GM12864 (cell line): ENCODE results near the gene ZC3H12C.

ENCODE experiments used
- DNase-seq: peaks from one replicate; pipeline ENCODE4 v3.0.0-alpha.2; 2011; ENCODE audit warnings: low read depth
- H3K4me3 ChIP-seq: 2 replicates; pipeline ENCODE4 v1.5.1; 2011; ENCODE audit warnings: mild to moderate bottlenecking, low read depth, low read length, control low read depth
- TF ChIP-seq, protein P1 (sequence below): IDR thresholded peaks from 2 replicates; pipeline ENCODE4 v1.5.1; 2011; ENCODE audit warnings: low read depth, mild to moderate bottlenecking, moderate library complexity, low read length, control low read depth, inconsistent platforms; ENCODE audit errors: missing control alignments

The ZC3H12C gene

DNA sequence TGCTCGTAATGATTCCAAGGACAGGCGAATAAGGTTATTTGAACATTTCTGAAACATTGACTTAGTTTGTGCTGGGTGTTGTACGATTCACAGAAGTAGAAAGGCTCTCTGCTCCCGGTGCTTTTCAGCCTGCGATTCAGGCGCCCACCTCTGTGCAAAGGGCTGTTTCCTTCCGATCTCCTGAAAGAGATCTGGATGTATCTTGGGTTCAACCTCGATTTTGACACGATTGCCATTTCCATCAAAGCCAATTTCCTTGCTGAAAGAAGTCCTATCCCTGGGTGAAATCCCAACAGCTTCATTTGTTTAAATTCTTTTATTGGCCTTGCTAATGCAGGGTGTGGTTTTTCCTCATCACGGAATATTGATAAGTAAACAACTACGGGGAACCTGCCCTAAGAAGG, 1.1 kb upstream of the ZC3H12C start:
- TF ChIP-seq, protein P1, sequence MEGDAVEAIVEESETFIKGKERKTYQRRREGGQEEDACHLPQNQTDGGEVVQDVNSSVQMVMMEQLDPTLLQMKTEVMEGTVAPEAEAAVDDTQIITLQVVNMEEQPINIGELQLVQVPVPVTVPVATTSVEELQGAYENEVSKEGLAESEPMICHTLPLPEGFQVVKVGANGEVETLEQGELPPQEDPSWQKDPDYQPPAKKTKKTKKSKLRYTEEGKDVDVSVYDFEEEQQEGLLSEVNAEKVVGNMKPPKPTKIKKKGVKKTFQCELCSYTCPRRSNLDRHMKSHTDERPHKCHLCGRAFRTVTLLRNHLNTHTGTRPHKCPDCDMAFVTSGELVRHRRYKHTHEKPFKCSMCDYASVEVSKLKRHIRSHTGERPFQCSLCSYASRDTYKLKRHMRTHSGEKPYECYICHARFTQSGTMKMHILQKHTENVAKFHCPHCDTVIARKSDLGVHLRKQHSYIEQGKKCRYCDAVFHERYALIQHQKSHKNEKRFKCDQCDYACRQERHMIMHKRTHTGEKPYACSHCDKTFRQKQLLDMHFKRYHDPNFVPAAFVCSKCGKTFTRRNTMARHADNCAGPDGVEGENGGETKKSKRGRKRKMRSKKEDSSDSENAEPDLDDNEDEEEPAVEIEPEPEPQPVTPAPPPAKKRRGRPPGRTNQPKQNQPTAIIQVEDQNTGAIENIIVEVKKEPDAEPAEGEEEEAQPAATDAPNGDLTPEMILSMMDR = no peak
- H3K4me3 ChIP-seq = peak overlapping the region; percentile 98
- no peak for DNase-seq

DNA sequence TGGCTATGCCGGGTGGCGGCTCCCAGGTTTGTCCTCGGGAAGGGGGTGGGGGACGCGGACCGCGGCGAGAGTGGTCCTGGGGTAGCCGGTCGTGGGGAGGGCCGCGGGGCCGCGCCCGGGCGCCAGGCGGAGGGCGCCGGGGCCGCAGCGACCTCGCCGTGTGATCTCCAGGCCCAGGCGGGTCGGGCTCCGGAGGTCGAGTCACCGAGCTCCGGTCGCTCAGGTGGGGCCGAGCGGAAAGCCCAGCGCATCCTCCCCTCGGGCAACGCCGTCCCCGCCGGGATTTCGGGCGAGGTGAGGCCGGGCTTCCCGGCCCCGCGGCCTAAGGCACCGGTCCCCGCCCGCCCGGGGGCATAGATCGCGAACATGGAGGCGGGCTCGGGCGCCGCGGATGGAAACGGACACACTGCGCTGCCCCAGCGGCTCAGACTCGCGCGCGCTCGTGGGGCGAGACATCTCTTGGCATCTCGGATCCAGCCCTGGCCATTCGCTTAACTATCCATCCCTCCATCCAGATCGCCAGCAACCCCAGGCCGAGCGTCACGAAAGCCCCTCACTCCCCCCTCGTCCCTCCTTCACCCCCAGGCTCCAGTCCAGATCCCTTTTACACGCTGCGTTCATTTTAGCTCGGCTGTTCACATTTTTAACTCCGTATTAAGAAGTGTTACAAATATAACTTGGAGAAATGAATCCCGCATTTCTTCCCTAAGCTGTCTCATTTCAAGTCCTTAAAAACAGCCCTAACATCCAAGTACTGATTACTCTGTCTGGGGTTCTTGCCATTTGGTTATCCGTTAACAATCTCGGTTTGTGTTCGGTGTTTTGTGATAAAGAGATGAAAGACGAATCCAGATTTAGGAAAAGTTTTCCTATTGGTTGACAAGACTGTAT, 460 bp downstream of the ZC3H12C start:
- H3K4me3 ChIP-seq = peak overlapping the region; percentile 98
- DNase-seq = no peak
- TF ChIP-seq, protein P1 = no peak

DNA sequence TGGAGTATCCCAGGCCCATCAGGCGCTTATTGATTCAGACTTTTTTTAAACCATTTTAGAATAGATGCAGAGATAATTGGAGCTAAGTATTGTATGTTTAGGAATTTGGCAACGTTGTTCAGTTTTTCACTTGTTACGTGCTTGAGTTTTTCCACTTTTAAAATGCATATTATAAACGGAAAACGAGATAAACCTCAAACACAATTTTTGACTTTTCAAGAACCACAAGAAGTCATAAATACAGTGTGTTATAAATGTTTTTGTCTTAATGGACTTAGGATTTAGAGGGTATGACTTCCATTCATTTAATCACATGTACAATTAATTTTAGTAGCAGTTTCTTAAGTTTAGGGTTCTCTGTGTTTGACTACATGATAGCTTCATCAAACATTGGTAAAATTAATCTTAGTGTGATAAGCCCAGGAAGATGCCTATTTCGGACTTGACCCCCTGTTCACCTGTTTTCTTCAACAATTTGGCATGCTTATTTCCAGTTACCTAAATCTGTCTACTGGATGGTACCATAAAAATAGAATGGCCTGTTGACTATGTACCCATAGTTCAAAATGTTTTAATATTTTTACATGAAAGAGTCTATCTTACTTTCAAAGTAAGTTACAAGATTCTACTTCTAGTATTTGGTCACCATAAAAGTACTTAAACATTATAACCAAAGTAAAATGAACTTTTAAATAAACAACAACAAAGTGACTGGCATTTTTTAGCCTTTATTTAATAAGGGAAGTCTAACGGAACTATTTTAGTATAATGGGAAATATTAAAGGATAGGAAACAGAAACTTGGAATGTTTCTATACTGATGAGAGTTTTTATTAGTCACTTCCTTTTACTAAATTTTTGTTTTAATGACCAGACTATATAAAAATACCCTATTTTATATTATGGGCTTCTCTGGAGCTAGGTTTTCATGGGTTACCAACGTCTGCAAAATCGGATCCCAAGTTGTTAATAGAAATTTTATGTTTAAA, 1.4 kb downstream of the ZC3H12C start:
- peak overlapping the region; percentile 98 for H3K4me3 ChIP-seq
- TF ChIP-seq, protein P1 = no peak
- no peak for DNase-seq

DNA sequence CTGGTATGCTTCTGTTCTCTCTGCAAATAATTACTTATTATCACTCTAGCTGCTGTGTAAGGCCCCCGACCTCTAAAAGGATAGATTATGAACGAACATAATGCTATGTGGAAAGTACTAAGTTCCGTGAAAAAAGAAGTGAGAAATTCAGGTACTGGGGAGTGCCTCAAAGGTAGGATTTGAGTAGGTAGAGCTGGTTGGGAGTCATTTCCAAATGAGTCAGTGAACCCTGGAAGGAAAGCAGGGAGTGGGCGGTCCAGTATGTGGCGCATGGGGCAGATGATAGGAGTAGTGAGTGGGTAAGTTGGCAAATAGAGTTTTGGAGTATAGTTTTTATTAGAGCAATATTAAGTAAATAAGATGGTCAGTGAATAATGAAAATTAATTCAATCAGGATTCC, 2.4 kb downstream of the ZC3H12C start:
- TF ChIP-seq, protein P1 = no peak
- DNase-seq = no peak
- H3K4me3 ChIP-seq = peak overlapping the region; percentile 38

DNA sequence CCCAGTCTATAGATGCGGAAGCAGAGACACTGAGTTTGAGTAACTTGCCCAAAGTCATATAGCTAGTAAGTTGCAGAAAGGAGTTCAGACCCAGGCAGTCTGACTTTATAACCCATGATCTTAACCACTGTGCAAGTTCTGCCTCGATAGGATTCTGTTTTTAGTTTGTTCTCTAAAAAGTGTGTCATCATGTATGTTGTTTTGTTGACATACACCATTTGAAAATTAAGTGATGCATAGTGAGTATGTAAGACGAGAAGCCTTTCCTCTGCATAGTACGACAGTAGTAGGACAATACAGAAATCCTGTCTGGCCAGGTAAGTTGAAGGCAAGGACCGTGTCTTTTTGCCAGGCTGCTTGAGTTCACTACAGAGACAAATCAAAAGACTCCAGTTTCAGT, 3.3 kb downstream of the ZC3H12C start:
- H3K4me3 ChIP-seq = no peak overlapping the region
- no peak for DNase-seq
- TF ChIP-seq, protein P1 = no peak

DNA sequence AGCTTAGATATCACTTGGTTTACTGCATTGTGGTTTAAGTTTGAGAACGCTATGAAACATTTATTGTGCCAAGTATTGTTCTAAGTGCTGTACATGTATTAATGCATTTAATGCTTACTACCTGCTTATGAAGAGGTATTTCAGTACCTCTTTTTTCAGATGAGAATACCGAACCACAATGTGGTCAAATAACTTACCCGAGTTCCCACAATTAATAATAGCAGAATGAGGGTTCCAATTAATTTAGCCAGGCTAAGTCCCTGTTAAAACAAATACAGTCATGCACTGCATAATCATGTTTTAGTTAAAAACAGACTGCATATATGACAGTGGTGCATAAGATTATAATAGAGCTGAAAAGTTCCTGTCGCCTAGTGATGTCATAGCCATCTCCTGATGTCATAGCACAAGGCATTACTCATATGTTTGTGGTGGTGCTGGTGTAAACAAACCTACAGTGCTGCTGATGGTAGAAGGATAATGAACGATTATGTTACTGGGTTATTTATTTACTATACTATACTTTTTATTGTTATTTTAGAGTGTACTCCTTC, 4.3 kb downstream of the ZC3H12C start:
- H3K4me3 ChIP-seq = no peak overlapping the region
- TF ChIP-seq, protein P1 = no peak
- DNase-seq = no peak
